WTC11 (cell line): ENCODE data around the gene ZNF586. TPM values are rescaled to one million over a fixed set of nuclear protein-coding genes. Genes with fewer than 3 reads are reported as not detected.

Source experiments
- ATAC-seq: fragments of 200-7000 bp; cut with Tn5 transposase; 2 replicates; pipeline ENCODE4 v1.10.0; 2021; ENCODE audit warnings: mild to moderate bottlenecking, moderate library complexity
- CTCF ChIA-PET: fragments of 300-600 bp; sonication (Branson Sonifier 250); formaldehyde crosslinking; loops from one replicate; lab custom pipeline; 2021; ENCODE audit warnings: antibody characterized with exemption; lab: Charles Lee
- POLR2A ChIA-PET: fragments of 350-600 bp; sonication (Branson Sonifier 250); formaldehyde crosslinking; loops from one replicate; lab custom pipeline; 2021; ENCODE audit warnings: antibody characterized with exemption; lab: Charles Lee
- DNase-seq: peaks from one replicate; pipeline ENCODE4 v3.0.0; 2021; ENCODE audit warnings: low spot score
- H3K27ac Mint-ChIP-seq: 2 replicates; pipeline ENCODE4 v1.8.0; 2021; ENCODE audit warnings: mixed read lengths
- H3K27me3 Mint-ChIP-seq: 2 replicates; pipeline ENCODE4 v1.8.0; 2021; ENCODE audit warnings: low read depth, mild to moderate bottlenecking, moderate library complexity, mixed read lengths
- H3K36me3 Mint-ChIP-seq: 2 replicates; pipeline ENCODE4 v1.8.0; 2021; ENCODE audit warnings: mixed read lengths
- H3K4me1 Mint-ChIP-seq: 2 replicates; pipeline ENCODE4 v1.8.0; 2022; ENCODE audit warnings: mixed read lengths
- H3K4me3 Mint-ChIP-seq: 2 replicates; pipeline ENCODE4 v1.8.0; 2021; ENCODE audit warnings: mild to moderate bottlenecking, moderate library complexity, mixed read lengths
- H3K9me3 Mint-ChIP-seq: 2 replicates; pipeline ENCODE4 v1.8.0; 2021; ENCODE audit warnings: mixed read lengths
- CTCF ChIP-seq: fragments of 200-600 bp; IDR thresholded peaks from 2 replicates; pipeline ENCODE4 v1.8.0; 2022; ENCODE audit warnings: antibody characterized with exemption
- E2F5 ChIP-seq: sonication (generic); formaldehyde crosslinking; IDR thresholded peaks from 2 replicates; pipeline ENCODE4 v1.8.1; 2022; ENCODE audit warnings: mild to moderate bottlenecking, moderate library complexity, missing genetic modification reagents
- FOXP1 ChIP-seq: sonication (generic); formaldehyde crosslinking; IDR thresholded peaks from 2 replicates; pipeline ENCODE4 v1.8.0; 2022; ENCODE audit warnings: missing genetic modification reagents, mild to moderate bottlenecking, moderate library complexity, borderline replicate concordance
- GTF2I ChIP-seq: fragments of 250-450 bp; sonication (Bioruptor Pico); conservative IDR thresholded peaks from 2 replicates; pipeline ENCODE4 v1.4.0; 2021; ENCODE audit warnings: mild to moderate bottlenecking
- MYBL2 ChIP-seq: sonication (generic); formaldehyde crosslinking; IDR thresholded peaks from 2 replicates; pipeline ENCODE4 v1.8.1; 2023; ENCODE audit warnings: mild to moderate bottlenecking, moderate library complexity, missing genetic modification reagents
- NFATC4 ChIP-seq: fragments of 250-450 bp; sonication (Bioruptor Pico); IDR thresholded peaks from 2 replicates; pipeline ENCODE4 v1.9.0; 2021; ENCODE audit warnings: mild to moderate bottlenecking
- NFYB ChIP-seq: sonication (generic); formaldehyde crosslinking; conservative IDR thresholded peaks from 2 replicates; pipeline ENCODE4 v1.8.0; 2022; ENCODE audit warnings: low read depth, missing genetic modification reagents
- NR1H2 ChIP-seq: sonication (generic); formaldehyde crosslinking; IDR thresholded peaks from 2 replicates; pipeline ENCODE4 v1.9.0; 2021; ENCODE audit warnings: mild to moderate bottlenecking, moderate library complexity, missing genetic modification reagents
- RORB ChIP-seq: fragments of 250-450 bp; sonication (Bioruptor Pico); IDR thresholded peaks from 2 replicates; pipeline ENCODE4 v1.9.0; 2021; ENCODE audit warnings: mild to moderate bottlenecking
- SMAD4 ChIP-seq: sonication (generic); formaldehyde crosslinking; IDR thresholded peaks from 2 replicates; pipeline ENCODE4 v1.8.0; 2022; ENCODE audit warnings: mild to moderate bottlenecking, missing genetic modification reagents
- SOX15 ChIP-seq: fragments of 250-450 bp; sonication (Bioruptor Pico); IDR thresholded peaks from 2 replicates; pipeline ENCODE4 v1.9.0; 2021; ENCODE audit warnings: mild to moderate bottlenecking
- TCF7 ChIP-seq: sonication (generic); formaldehyde crosslinking; IDR thresholded peaks from 2 replicates; pipeline ENCODE4 v1.8.0; 2022; ENCODE audit warnings: mild to moderate bottlenecking, low read depth, missing genetic modification reagents, moderate library complexity
- USF2 ChIP-seq: sonication (generic); formaldehyde crosslinking; IDR thresholded peaks from 2 replicates; pipeline ENCODE4 v1.8.1; 2023; ENCODE audit warnings: mild to moderate bottlenecking, missing genetic modification reagents, moderate library complexity
- ZNF121 ChIP-seq: sonication (generic); formaldehyde crosslinking; IDR thresholded peaks from 2 replicates; pipeline ENCODE4 v1.8.0; 2023; ENCODE audit warnings: missing genetic modification reagents
- ZNF138 ChIP-seq: sonication (generic); formaldehyde crosslinking; conservative IDR thresholded peaks from 2 replicates; pipeline ENCODE4 v1.8.1; 2022; ENCODE audit warnings: mild to moderate bottlenecking, moderate library complexity, missing genetic modification reagents
- ZNF219 ChIP-seq: sonication (generic); formaldehyde crosslinking; IDR thresholded peaks from 2 replicates; pipeline ENCODE4 v1.8.0; 2023; ENCODE audit warnings: missing genetic modification reagents, mild to moderate bottlenecking, borderline replicate concordance
- total RNA-seq: library from RNA; stranded (reverse); gene quantifications from 3 replicates; pipeline ENCODE4 v1.2.3, GENCODE V29; 2021
- TF ChIP-seq, protein P1 (sequence below): sonication (generic); formaldehyde crosslinking; IDR thresholded peaks from 2 replicates; pipeline ENCODE4 v1.8.1; 2023; ENCODE audit warnings: mild to moderate bottlenecking, moderate library complexity, missing genetic modification reagents
- TF ChIP-seq, protein P2 (sequence below): fragments of 250-450 bp; sonication (Bioruptor Pico); IDR thresholded peaks from 2 replicates; pipeline ENCODE4 v2.1.2; 2022; ENCODE audit warnings: mild to moderate bottlenecking, moderate library complexity
- TF ChIP-seq, protein P3 (sequence below): fragments of 250-450 bp; sonication (Bioruptor Pico); IDR thresholded peaks from 2 replicates; pipeline ENCODE4 v1.9.0; 2021; ENCODE audit warnings: mild to moderate bottlenecking
- TF ChIP-seq, protein P4 (sequence below): sonication (generic); formaldehyde crosslinking; IDR thresholded peaks from 2 replicates; pipeline ENCODE4 v1.8.1; 2022; ENCODE audit warnings: low read depth, mild to moderate bottlenecking, moderate library complexity, missing genetic modification reagents, borderline replicate concordance

Gene ZNF586
- total RNA-seq, 1 experiment from 2014 or later = 16.4 TPM

DNA sequence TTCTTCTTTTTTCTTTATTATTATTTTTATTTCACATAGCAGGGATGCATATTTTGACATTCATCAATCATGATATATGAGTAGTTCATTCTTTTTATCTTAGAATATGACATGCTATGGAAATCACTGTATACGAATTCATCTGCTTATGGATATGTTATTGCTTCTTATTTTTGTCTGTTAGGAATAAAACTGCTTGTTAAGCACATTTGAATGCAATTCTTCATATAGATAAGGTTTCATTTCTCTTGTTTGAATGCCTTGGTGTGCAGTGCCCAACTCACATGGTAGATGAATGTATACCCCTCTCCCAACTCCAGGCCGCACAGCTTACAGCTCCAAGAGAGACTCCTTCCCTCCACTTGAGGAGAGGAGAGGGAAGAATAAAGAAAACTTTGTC, 11.5 kb upstream of the ZNF586 start:
- no peak overlapping the region for H3K27ac Mint-ChIP-seq
- H3K27me3 Mint-ChIP-seq = no peaks in the 10 kb centered on the region
- H3K36me3 Mint-ChIP-seq = peaks cover 64% of the 10 kb centered on the region
- no peak for ATAC-seq
- TF ChIP-seq E2F5 (CRISPR knock-in tag) (no peak), TCF7 (CRISPR knock-in tag) (no peak), CTCF (no peak), ZNF138 (CRISPR knock-in tag) (no peak), RORB (CRISPR knock-in tag) (no peak), ZNF219 (CRISPR knock-in tag) (no peak), GTF2I (CRISPR knock-in tag) (no peak), ZNF121 (CRISPR knock-in tag) (no peak), MYBL2 (CRISPR knock-in tag) (no peak)
- TF ChIP-seq, protein P1, sequence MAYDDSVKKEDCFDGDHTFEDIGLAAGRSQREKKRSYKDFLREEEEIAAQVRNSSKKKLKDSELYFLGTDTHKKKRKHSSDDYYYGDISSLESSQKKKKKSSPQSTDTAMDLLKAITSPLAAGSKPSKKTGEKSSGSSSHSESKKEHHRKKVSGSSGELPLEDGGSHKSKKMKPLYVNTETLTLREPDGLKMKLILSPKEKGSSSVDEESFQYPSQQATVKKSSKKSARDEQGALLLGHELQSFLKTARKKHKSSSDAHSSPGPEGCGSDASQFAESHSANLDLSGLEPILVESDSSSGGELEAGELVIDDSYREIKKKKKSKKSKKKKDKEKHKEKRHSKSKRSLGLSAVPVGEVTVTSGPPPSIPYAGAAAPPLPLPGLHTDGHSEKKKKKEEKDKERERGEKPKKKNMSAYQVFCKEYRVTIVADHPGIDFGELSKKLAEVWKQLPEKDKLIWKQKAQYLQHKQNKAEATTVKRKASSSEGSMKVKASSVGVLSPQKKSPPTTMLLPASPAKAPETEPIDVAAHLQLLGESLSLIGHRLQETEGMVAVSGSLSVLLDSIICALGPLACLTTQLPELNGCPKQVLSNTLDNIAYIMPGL (CRISPR knock-in tag) = no peak
- TF ChIP-seq, all 79 proteins: peak for 0
- H3K4me3 Mint-ChIP-seq = no peak overlapping the region
- DNase-seq = no peak
- ChIA-PET POLR2A (no interaction called here), CTCF (no interaction called here)
- peaks cover 4% of the 10 kb centered on the region; the same call in 1 of the 2 replicates for H3K9me3 Mint-ChIP-seq
- H3K4me1 Mint-ChIP-seq = no peaks in the 10 kb centered on the region

GRCh38 chr19:57759096-57759495, 10.4 kb upstream of the ZNF586 start:
- DNase-seq (no peak), ATAC-seq (no peak)
- Mint-ChIP-seq H3K27me3 (no peaks in the 10 kb centered on the region), H3K4me3 (no peak overlapping the region), H3K27ac (no peak overlapping the region), H3K9me3 (peaks cover 4% of the 10 kb centered on the region; the same call in 1 of the 2 replicates), H3K4me1 (no peaks in the 10 kb centered on the region), H3K36me3 (peaks cover 62% of the 10 kb centered on the region)
- CTCF ChIA-PET = no interaction called here
- TF ChIP-seq, protein P2, sequence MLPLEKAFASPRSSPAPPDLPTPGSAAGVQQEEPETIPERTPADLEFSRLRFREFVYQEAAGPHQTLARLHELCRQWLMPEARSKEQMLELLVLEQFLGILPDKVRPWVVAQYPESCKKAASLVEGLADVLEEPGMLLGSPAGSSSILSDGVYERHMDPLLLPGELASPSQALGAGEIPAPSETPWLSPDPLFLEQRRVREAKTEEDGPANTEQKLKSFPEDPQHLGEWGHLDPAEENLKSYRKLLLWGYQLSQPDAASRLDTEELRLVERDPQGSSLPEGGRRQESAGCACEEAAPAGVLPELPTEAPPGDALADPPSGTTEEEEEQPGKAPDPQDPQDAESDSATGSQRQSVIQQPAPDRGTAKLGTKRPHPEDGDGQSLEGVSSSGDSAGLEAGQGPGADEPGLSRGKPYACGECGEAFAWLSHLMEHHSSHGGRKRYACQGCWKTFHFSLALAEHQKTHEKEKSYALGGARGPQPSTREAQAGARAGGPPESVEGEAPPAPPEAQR (CRISPR knock-in tag) = no peak
- TF ChIP-seq, protein P3, sequence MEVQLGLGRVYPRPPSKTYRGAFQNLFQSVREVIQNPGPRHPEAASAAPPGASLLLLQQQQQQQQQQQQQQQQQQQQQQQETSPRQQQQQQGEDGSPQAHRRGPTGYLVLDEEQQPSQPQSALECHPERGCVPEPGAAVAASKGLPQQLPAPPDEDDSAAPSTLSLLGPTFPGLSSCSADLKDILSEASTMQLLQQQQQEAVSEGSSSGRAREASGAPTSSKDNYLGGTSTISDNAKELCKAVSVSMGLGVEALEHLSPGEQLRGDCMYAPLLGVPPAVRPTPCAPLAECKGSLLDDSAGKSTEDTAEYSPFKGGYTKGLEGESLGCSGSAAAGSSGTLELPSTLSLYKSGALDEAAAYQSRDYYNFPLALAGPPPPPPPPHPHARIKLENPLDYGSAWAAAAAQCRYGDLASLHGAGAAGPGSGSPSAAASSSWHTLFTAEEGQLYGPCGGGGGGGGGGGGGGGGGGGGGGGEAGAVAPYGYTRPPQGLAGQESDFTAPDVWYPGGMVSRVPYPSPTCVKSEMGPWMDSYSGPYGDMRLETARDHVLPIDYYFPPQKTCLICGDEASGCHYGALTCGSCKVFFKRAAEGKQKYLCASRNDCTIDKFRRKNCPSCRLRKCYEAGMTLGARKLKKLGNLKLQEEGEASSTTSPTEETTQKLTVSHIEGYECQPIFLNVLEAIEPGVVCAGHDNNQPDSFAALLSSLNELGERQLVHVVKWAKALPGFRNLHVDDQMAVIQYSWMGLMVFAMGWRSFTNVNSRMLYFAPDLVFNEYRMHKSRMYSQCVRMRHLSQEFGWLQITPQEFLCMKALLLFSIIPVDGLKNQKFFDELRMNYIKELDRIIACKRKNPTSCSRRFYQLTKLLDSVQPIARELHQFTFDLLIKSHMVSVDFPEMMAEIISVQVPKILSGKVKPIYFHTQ (CRISPR knock-in tag) = no peak
- TF ChIP-seq NFATC4 (CRISPR knock-in tag) (no peak), SMAD4 (no peak), NFYB (CRISPR knock-in tag) (no peak), SOX15 (no peak), USF2 (CRISPR knock-in tag) (no peak), FOXP1 (no peak), NR1H2 (CRISPR knock-in tag) (no peak), MYBL2 (CRISPR knock-in tag) (no peak)
- TF ChIP-seq, protein P4, sequence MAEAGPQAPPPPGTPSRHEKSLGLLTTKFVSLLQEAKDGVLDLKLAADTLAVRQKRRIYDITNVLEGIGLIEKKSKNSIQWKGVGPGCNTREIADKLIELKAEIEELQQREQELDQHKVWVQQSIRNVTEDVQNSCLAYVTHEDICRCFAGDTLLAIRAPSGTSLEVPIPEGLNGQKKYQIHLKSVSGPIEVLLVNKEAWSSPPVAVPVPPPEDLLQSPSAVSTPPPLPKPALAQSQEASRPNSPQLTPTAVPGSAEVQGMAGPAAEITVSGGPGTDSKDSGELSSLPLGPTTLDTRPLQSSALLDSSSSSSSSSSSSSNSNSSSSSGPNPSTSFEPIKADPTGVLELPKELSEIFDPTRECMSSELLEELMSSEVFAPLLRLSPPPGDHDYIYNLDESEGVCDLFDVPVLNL (CRISPR knock-in tag) = no peak
- POLR2A ChIA-PET = no interaction called here
